MG63 (cell line): Measurements from ENCODE around the gene DDX39B. TPM values are rescaled to one million over a fixed set of nuclear protein-coding genes. Genes with fewer than 3 reads are reported as not detected.
"Not testable (repeated sequence)": the region's sequence is repeated elsewhere in the genome, so short reads cannot be mapped to it uniquely, and the experiment has no call there.

Experiments
- DNase-seq: peaks from one replicate; pipeline ENCODE4 v3.0.0-alpha.2; 2020
- H3K27me3 ChIP-seq: fragments of 250-450 bp; sonication (Bioruptor Pico); 2 replicates; pipeline ENCODE4 v1.5.1; 2020; ENCODE audit warnings: mild to moderate bottlenecking, moderate library complexity
- H3K36me3 ChIP-seq: fragments of 250-450 bp; sonication (Bioruptor Pico); 2 replicates; pipeline ENCODE4 v1.5.1; 2020; ENCODE audit warnings: mild to moderate bottlenecking, moderate library complexity
- H3K4me3 ChIP-seq: fragments of 250-450 bp; sonication (Bioruptor Pico); 2 replicates; pipeline ENCODE4 v1.5.1; 2020; ENCODE audit warnings: mild to moderate bottlenecking, moderate library complexity
- H3K9me3 ChIP-seq: fragments of 250-450 bp; sonication (Bioruptor Pico); 2 replicates; pipeline ENCODE4 v1.5.1; 2020; ENCODE audit warnings: mild to moderate bottlenecking, moderate library complexity
- total RNA-seq: library from RNA; depleted of rRNA; stranded (reverse); fragments of >200 nt; shearing (Covaris generic); gene quantifications from 2 replicates; pipeline ENCODE4 v1.2.3, GENCODE V29; 2014; ENCODE audit warnings: low replicate concordance; rRNA removed

Gene DDX39B
- total RNA-seq, result 389 and 536 TPM in 2 replicates

GRCh38 chr6:31541658-31542521 lies at the start of gene DDX39B:
DDX39B (minus strand) TSS chr6:31542003; CDS start chr6:31540532, 1,471 bp downstream.
- Histone ChIP-seq H3K4me3 (peak within 1 kb of the TSS; percentile 89), H3K9me3 (no peaks in the 10 kb centered on the region), H3K27me3 (no peaks in the 10 kb centered on the region), H3K36me3 (peaks cover 44% of the 10 kb centered on the region)
- peak; percentile 92 for DNase-seq

DNA sequence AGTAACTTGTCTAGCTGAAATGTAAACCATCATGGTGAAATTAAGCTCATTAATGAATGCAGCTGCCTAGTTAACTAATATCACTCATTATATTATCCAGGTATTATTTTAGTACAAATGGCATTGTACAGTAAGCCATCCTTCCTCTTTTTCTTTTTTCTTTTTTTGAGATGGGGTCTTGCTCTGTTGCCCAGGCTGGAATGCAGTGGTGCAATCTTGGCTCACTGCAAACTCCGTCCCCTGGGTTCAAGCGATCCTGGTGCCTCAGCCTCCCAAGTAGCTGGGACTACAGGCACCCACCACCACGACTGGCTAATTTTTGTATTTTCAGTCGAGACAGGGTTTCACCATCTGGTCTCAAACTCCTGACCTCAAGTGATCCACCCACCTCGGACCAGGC lies 48.9 kb upstream of the DDX39B start:
- not testable (repeated sequence) for H3K4me3 ChIP-seq, DNase-seq, H3K36me3 ChIP-seq, H3K9me3 ChIP-seq, H3K27me3 ChIP-seq

DNA sequence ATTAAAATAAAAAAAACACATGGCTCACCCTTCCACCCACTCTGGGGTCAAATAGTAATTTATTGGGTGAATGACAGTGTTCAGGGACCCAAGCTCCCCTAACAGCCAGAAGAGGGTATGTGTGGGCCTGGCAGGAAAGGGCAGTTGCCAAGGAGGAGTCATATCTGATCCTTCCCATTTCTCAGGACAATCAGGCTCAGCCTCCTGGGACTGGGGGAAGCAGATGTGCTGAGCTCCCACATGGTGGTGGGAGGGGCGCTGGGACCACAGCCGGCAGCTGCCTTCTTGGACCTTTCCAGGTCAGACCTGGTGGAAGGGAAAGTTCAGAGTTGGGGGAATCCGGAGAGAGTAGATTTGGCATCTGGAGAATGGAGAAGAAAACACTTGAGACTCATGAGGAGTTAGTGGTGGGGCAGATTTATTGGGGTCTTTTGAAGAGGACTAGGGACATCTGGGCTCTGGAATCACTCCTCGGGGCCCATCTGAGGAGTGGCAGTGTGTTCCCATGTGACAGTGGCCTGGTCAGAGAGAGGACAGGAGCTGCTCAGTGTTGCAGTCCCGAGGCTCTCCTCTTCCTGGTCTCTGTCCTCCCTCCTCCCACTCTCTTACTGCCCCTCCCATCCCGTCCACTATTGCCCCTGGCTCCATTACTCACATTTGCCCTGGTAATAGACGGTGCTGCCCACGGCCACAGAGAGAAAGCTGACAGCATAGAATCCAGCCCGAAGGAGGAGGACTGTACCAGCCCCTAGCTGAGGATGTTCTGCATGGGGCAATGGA lies 47.3 kb upstream of the DDX39B start:
- DNase-seq, result no peak
- no peaks in the 10 kb centered on the region for H3K27me3 ChIP-seq
- H3K9me3 ChIP-seq, result no peaks in the 10 kb centered on the region
- no peaks in the 10 kb centered on the region for H3K36me3 ChIP-seq
- H3K4me3 ChIP-seq, result no peak overlapping the region

DNA sequence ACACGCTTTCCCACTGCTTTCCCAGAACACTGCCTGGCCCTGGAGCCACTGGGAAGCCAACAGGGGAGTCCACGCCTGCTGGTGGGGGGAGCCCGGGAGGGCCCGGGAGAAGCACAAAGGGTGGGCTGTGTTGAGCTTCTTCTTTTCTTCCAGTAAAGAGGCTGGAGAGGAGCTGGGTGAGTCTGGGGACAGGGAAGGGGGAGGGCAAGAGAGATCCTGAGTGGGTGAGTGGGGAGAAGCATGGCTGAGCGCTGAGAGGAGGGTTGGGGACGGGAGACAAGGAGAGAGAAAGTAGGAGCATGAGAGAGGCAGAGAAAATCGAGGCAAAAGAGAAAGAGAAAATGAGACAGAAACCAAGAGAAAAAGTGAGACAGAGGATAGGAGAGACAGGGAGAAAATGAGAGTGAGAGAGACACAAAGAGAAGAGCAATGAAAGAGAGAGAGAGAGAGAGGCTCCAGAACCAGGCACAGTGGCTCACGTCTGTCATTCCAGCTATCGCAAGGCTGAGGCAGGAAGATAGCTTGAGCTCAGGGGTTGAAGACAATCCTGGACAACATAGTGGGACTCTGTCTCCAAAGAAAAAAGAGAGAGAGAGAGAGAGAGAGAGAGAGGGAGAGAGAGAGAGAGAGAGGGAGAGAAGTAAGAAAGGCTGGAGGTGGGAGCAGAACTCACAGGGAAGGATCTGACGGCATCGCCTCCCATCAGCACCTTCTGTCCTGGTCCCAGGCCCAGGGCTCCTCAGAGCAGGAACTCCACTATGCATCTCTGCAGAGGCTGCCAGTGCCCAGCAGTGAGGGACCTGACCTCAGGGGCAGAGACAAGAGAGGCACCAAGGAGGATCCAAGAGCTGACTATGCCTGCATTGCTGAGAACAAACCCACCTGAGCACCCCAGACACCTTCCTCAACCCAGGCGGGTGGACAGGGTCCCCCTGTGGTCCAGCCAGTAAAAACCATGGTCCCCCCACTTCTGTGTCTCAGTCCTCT lies 46.3 kb upstream of the DDX39B start:
- no peaks in the 10 kb centered on the region for H3K36me3 ChIP-seq
- no peaks in the 10 kb centered on the region for H3K9me3 ChIP-seq
- DNase-seq, result no peak
- H3K27me3 ChIP-seq, result no peaks in the 10 kb centered on the region
- no peak overlapping the region for H3K4me3 ChIP-seq

- Histone ChIP-seq H3K4me3 (no peak overlapping the region), H3K27me3 (no peaks in the 10 kb centered on the region), H3K36me3 (no peaks in the 10 kb centered on the region), H3K9me3 (no peaks in the 10 kb centered on the region)
- no peak for DNase-seq
These were observed 44.9 kb upstream of the DDX39B start for GRCh38 chr6:31586599-31587281.

GRCh38 chr6:31586008-31586407 lies 44.2 kb upstream of the DDX39B start, which contains the start of gene LST1:
LST1 (plus strand) TSS chr6:31586277; CDS start chr6:31587300, 1,023 bp downstream.
- Histone ChIP-seq H3K27me3 (no peaks in the 10 kb centered on the region), H3K9me3 (no peaks in the 10 kb centered on the region), H3K36me3 (no peaks in the 10 kb centered on the region), H3K4me3 (no peak within 1 kb of the TSS)
- no peak for DNase-seq

- no peaks in the 10 kb centered on the region for H3K9me3 ChIP-seq
- H3K27me3 ChIP-seq, result no peaks in the 10 kb centered on the region
- DNase-seq, result no peak
- no peak overlapping the region for H3K4me3 ChIP-seq
- H3K36me3 ChIP-seq, result no peaks in the 10 kb centered on the region
These were observed 43.7 kb upstream of the DDX39B start for GRCh38 chr6:31585491-31585890.

DNA sequence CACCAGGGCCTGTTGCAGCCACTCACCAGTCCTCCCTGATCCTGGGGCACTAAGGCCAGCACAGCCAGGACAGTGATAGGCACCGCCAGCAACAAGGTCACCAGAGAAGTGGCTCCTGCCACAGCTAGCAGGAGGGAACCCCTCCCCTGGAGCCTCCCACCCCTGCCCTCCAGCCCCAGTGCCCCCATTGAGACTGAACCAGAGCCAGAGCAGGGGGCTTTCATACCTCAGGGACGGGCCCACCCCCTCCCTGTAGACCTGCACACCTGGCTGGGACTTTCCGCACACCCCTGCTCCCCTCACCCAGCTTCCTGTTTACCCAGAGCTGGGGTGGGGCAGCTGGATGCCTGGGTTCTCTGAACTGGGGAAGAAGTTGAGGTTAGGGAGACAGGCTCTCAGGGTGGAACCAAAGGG lies 40.4 kb upstream of the DDX39B start, which contains the start of gene LTB:
TSS of gene LTB (minus strand) at position 195 of the 414 bp plus-strand sequence. CDS start at position 188, 7 bp downstream.
- no peaks in the 10 kb centered on the region for H3K9me3 ChIP-seq
- no peaks in the 10 kb centered on the region for H3K36me3 ChIP-seq
- DNase-seq, result no peak

DNA sequence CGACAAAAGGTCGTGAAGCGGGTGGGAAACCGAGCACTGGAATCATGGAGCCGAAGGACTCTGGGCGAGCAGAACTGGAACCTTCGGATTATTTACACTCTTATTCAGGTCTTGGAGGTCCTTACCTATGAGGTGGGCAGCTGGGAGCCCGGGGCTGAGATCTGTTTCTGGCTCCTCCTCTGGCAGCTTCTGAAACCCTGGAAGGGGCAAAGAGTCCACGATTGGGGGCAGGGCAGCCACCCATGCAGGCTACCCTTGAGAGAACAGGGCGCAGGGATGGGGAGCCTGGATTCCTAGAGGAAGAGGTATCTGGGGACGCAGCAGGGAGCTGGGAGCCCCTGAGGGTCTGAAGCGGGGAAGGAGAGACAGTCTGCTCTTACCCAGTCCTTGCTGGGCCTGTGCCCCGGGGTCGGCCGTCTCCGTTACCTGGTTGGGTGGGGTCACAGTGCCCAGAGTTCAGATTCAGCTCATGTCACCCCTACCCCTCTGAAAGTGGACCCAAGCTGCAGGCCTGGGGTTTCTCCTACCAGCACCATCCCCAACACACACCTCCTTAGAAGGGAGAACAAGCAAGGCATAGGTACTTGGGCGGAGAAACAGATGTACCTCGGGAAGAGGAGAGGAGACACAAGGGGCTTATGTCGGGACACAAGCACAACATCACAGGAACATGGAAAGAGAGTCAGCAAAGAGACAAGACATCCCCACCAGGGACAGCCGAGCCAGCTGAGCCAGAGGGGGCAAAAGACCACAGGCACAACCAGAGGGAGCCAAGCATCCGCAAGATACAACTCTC lies 39.8 kb upstream of the DDX39B start:
- H3K27me3 ChIP-seq, result no peaks in the 10 kb centered on the region
- H3K4me3 ChIP-seq, result peak overlapping the region; percentile 71
- no peaks in the 10 kb centered on the region for H3K9me3 ChIP-seq
- peak; percentile 7 for DNase-seq
- no peaks in the 10 kb centered on the region for H3K36me3 ChIP-seq

More for the DNA sequence above, 40.4 kb upstream of the DDX39B start, which contains the start of gene LTB:
- peak within 1 kb of the TSS; percentile 71 for H3K4me3 ChIP-seq
- H3K27me3 ChIP-seq, result no peaks in the 10 kb centered on the region

DNA sequence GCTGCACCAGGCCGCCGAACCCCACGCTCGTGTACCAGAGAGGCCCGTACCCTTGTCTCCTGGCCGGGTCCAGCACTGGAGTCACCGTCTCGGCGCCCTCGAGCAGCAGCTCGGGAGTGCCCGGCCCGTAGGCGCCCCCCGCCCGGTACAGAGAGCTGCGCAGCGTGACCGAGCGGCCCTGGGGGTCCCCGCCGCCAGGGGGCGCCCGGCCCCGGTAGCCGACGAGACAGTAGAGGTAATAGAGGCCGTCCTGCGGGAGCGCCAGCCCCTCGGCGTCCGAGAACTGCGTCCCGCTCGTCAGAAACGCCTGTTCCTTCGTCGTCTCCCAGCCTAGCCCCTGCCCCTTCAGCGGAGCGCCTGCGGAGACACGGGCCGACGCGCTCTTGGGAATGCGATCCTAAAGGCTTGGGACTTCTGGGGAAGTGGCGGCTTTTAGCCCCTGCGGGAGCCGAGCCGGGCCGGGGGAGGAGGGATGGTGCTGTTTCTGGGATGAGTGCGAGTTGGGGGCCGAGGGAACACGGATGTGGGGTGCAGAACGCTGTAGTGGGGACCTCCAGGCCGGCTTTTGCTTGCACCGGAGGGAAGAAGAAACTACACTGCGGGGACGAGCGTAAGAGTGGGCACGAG lies 39.1 kb upstream of the DDX39B start:
- H3K9me3 ChIP-seq, result no peaks in the 10 kb centered on the region
- H3K36me3 ChIP-seq, result no peaks in the 10 kb centered on the region
- peak; percentile 79 for DNase-seq
- H3K4me3 ChIP-seq, result peak overlapping the region; percentile 71
- no peaks in the 10 kb centered on the region for H3K27me3 ChIP-seq

DNA sequence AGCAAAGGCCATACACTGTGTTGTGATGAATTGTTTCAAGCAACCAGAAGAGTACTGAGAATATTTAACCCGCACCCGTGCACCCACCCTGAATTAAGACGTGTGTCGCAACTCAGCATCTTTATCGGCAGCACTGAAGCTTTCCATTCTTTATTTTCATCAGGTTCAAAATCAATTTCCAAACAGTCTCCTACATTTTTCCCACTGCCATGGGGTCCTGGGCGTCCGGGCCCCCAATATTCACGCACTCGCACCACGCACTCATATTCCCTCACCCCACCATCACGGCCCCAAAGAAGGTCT lies 38.6 kb upstream of the DDX39B start:
- DNase-seq, result no peak
- Histone ChIP-seq H3K4me3 (peak overlapping the region; percentile 71), H3K9me3 (no peaks in the 10 kb centered on the region)

GRCh38 chr6:31579546-31580437 lies 38.0 kb upstream of the DDX39B start:
- H3K27me3 ChIP-seq, result no peaks in the 10 kb centered on the region
- no peaks in the 10 kb centered on the region for H3K36me3 ChIP-seq
- H3K9me3 ChIP-seq, result no peaks in the 10 kb centered on the region
- no peak for DNase-seq
- no peak overlapping the region for H3K4me3 ChIP-seq

More for the DNA sequence above, 38.6 kb upstream of the DDX39B start:
- Histone ChIP-seq H3K27me3 (no peaks in the 10 kb centered on the region), H3K36me3 (no peaks in the 10 kb centered on the region)

GRCh38 chr6:31579119-31579505 lies 37.3 kb upstream of the DDX39B start:
- no peaks in the 10 kb centered on the region for H3K9me3 ChIP-seq
- no peak overlapping the region for H3K4me3 ChIP-seq
- H3K27me3 ChIP-seq, result no peaks in the 10 kb centered on the region
- no peaks in the 10 kb centered on the region for H3K36me3 ChIP-seq
- DNase-seq, result no peak
